CD4-positive, alpha-beta T cell treated with Interleukin-17A for 4 hours (primary cell): ENCODE results near the gene MAZ.

Experiments
- DNase-seq: peaks from one replicate; pipeline ENCODE4 v3.0.0-alpha.2; 2020; ENCODE audit warnings: mixed read lengths

MAZ gene

GRCh38 chr16:29858149-29858849 lies 52.0 kb downstream of the MAZ start:
- DNase-seq: no peak

DNA sequence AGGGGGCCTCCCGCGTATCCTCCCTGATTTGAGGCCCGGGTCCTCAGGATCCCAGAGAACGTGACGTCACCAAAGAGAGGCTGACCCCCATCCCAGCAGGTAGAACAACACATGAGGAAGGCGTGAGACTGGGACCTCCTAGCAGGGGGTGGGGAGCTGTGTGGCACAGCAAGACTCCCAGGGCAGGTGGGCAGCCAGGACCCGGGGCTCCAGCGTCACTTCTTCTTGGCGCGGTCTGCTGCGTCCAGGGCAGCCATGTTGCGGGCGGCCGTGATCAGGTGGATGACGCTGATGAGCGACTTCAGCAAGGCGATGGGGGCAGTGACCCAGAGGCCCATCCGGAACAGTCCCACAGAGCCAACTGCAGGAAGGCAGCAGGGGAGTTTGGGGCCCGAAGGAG lies 52.6 kb downstream of the MAZ start:
- no peak for DNase-seq

DNA sequence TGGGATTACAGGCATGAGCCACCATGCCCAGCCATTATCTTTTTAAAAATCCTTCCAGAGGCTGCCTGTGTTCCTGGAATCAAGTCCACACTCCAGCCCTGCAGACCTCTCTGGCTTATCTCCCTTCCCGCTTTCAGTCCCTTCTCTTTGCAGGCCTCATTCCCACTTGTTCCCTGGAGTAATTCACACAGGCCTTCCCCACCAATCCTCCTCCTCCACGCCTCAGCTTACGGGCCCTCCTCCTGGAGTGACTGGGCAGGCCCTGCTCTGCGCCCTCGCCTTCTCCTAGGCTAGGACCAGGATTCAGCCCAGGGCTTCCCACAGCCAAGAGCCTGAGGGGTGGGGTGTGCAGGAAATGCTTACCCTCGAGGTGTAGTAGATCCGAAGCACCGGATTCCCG lies 53.9 kb downstream of the MAZ start:
- no peak for DNase-seq
